Subcutaneous adipose tissue (tissue), 4 donors: ENCODE measurements around the gene PGBD5. TPM values are rescaled to one million over a fixed set of nuclear protein-coding genes. Genes with fewer than 3 reads are reported as not detected.

Experiments used
- total RNA-seq, 4 donors: library from RNA; depleted of rRNA; stranded (reverse); fragments of >200 nt; gene quantifications; one replicate each; pipeline ENCODE4 v1.1.0, GENCODE V29; 2016
- TF ChIP-seq, protein P1 (sequence below): fragments of 450-650 bp; IDR thresholded peaks from one replicate; pipeline ENCODE4 v1.5.1; 2016; ENCODE audit warnings: low read depth, mild to moderate bottlenecking, control low read depth, antibody characterized with exemption, moderate library complexity

Gene PGBD5
- total RNA-seq, 4 donors from 2014 or later, result under 0.01 to 5.9 (median 0.27) TPM

DNA sequence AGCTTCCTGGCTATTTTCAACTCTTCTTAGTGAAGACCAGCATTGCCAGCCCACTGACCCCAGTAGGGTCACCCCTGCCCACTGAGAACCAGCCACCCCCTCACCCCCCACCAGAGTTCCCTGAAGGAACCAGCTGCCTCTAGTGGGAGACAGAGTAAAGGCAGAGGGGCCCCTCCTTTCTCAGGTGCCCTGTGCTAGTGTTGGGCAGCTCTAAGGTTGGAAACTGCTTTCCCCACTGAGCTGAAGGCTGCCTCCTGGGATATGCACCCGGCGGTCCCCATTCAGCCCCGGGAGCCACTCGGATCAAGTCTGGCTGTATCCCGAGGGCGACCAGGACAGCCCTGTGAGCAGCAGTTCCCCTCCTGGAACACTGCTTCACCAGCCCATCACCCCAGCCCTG lies 111.0 kb downstream of the PGBD5 start:
- TF ChIP-seq, protein P1, sequence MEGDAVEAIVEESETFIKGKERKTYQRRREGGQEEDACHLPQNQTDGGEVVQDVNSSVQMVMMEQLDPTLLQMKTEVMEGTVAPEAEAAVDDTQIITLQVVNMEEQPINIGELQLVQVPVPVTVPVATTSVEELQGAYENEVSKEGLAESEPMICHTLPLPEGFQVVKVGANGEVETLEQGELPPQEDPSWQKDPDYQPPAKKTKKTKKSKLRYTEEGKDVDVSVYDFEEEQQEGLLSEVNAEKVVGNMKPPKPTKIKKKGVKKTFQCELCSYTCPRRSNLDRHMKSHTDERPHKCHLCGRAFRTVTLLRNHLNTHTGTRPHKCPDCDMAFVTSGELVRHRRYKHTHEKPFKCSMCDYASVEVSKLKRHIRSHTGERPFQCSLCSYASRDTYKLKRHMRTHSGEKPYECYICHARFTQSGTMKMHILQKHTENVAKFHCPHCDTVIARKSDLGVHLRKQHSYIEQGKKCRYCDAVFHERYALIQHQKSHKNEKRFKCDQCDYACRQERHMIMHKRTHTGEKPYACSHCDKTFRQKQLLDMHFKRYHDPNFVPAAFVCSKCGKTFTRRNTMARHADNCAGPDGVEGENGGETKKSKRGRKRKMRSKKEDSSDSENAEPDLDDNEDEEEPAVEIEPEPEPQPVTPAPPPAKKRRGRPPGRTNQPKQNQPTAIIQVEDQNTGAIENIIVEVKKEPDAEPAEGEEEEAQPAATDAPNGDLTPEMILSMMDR, result no peak

DNA sequence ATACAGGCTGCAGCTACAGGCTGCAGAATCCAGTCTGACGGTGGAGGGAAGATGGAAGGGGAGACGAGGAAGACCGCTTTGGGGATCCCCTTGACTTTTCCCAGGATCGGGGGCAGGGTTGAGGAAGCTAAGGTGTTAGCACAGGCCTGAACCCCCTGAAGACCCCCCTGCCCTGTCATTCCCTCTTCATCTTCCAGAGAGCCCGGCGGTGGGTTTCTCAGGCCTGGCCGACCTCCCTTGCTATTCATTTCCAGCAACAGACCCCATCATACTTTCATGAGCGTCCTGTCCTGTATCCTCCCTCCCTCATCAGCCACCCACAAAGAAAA lies 112.0 kb downstream of the PGBD5 start:
- TF ChIP-seq, protein P1, result no peak

DNA sequence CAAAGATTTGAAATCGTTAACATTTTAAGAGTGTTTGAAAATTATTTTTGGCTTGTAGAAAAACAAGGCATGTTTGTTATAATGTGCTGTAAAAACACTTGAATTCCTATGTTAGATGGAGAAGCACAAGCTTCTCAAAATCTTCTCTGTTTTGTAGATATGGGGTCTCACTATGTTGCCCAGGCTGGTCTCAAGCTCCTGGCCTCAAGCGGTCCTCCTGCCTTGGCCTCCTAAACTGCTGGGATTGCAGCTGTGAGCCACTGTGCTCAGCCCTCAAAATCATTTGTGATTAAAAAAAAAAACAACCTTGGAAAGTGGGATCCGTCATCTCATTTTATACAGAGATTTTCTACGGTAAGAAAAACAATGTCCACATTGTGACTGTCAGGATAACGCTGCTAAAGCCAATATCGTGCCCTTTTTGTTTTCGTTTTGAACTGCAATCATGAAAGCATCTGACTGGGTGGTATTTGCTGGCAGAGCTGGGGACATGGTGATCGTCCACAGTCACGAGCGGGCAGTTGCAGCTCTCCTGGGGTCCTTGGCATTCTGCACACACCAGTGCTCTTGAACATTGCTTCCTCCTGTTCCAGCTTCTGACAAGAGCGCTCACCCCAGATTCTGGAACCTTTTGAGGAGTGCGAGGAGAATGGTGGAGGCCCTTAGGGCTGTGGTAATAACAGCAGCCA lies 112.5 kb downstream of the PGBD5 start:
- TF ChIP-seq, protein P1, result no peak

DNA sequence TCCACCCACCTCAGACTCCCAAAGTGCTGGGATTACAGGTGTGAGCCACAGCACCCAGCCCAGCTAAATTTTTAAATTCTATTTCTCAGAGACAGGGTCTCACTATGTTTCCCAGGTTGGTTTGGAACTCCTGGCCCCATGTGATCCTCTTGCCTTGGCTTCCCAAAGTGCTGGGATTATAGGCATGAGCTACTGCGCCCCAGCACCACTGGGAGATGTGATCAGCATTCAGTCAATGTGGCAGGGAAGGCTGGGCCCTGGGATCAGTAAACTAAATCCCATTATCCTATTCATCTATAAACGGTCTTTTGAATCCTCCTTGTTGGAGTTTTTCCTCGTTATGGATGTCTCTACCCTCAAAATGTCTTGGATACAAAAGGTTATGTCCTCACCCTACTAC lies 113.5 kb downstream of the PGBD5 start:
- TF ChIP-seq, protein P1, result no peak

DNA sequence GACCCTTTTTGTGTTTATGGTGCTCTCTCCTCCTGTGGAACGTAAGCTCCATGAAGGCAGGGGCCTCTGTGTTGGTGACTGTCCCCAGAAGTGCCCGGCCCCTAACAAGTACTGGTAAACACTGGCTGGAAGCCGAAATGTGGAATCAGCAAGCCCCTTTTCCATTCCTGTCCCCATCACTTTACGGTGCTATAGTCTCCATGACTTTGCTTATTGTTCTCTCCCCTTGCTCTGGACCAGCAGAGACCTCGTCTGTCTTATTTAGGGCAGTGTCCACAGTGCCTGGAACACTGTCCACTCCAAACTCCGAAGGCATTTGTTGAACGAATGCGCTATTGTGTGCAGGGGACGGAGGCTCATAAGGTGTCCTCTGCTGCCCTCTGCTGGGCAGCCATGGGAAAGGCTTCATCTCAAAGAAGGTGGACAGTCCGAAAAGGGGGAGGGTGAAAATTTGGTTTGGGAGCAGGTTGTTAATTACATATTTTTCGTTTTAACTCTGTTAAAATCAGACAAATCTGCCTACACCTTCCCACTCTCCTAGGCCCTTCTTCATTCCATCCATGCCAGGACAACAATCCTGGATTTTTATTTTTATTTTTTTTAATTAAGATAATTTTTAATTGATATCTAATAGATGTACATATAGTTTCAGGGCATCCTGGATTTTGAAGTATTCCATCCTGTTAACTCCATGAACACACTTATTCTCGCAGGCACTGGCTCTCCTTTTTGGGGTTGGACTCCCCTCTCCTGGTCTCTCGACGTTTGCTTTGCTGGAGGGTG lies 115.6 kb downstream of the PGBD5 start:
- TF ChIP-seq, protein P1, result no peak

DNA sequence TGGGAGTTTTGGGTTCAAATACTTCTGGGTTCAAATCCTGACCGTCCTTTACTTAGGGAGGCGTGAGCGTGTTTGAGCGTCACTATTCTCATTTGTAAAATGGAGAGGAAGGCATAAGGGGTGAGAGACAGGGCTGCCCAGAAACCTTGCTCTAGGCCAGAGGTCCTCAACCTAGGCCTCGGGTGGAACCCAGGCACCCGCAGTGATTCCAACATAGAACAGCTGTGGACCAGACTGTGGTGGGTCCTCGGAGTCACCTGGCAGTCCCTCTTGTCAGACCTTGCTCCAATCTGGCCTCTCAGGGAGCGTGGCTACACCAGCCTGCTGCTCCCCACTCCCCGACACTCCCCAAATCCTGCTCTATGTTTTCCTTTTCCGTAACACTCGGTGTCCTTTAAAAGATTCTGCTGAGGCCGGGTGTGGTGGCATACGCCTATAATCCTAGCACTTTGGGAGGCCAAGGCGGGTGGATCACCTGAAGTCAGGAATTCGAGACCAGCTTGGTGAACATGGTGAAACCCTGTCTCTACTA lies 116.4 kb downstream of the PGBD5 start:
- TF ChIP-seq, protein P1, result no peak

DNA sequence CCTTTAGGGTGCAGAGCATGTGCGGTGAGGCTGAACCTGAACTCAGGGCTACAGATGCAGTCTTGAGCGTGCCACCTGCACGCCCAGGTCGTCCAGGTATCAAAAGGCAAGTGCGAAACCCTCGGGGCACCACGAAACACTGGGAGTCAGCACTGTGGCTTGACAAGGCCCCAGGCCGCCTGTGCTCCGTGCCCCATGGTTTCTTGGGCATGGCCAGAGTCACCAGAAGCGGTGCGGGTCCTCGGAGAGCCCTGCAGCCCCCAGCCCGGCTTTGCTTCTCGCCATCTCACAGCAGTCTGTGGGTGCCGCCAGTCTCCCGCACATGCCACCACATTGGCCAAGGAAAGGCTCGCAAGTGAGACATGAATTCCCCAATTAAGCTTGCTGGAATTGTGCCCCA lies 117.3 kb downstream of the PGBD5 start:
- TF ChIP-seq, protein P1, result no peak
